Naive thymus-derived CD4-positive, alpha-beta T cell (primary cell): ENCODE results near the gene IFI6. TPM values are rescaled to one million over a fixed set of nuclear protein-coding genes. Genes with fewer than 3 reads are reported as not detected.

ENCODE experiments used
- ATAC-seq: fragments of 150-1000 bp; cut with Tn5 transposase; 2 replicates; pipeline ENCODE4 v1.10.0; 2021; ENCODE audit warnings: mild to moderate bottlenecking, moderate library complexity
- CTCF ChIA-PET: fragments of 350-600 bp; sonication (Branson Sonifier 250); formaldehyde crosslinking; loops from one replicate; lab custom pipeline; 2021; ENCODE audit warnings: antibody characterized with exemption; lab: Charles Lee
- POLR2A ChIA-PET: fragments of 350-600 bp; sonication (Branson Sonifier 250); formaldehyde crosslinking; loops from one replicate; lab custom pipeline; 2021; ENCODE audit warnings: antibody characterized with exemption, inconsistent platforms; lab: Charles Lee
- DNase-seq, 9 donors: peaks; one replicate each; pipeline versions ENCODE4 v3.0.0 to v3.0.0-alpha.2; 2020 to 2022; ENCODE audit warnings: mixed read lengths in 1 of 9
- H3K27ac ChIP-seq: one replicate; pipeline ENCODE4 v1.7.0; 2013; ENCODE audit warnings: mild to moderate bottlenecking, low read depth, low read length, moderate library complexity
- H3K27me3 ChIP-seq, 2 donors: one replicate each; pipeline ENCODE4 v1.7.0; 2013; ENCODE audit warnings: low read length in 2 of 2, mild to moderate bottlenecking in 2 of 2, moderate library complexity in 2 of 2; ENCODE audit not compliant: control insufficient read depth in 2 of 2, insufficient read depth in 2 of 2
- H3K36me3 ChIP-seq, 3 experiments: 1 replicate in 2 of 3; 2 replicates in 1 of 3; pipeline ENCODE4 v1.7.0; 2013; ENCODE audit warnings: low read length in 3 of 3, mild to moderate bottlenecking in 3 of 3, moderate library complexity in 1 of 3; ENCODE audit not compliant: insufficient read depth in 3 of 3, control insufficient read depth in 2 of 3
- H3K4me1 ChIP-seq, 2 donors: one replicate each; pipeline ENCODE4 v1.7.0; 2013; ENCODE audit warnings: low read length in 2 of 2, mild to moderate bottlenecking in 2 of 2, moderate library complexity in 1 of 2; ENCODE audit not compliant: control insufficient read depth in 2 of 2, insufficient read depth in 2 of 2
- H3K4me3 ChIP-seq: 2 replicates; pipeline ENCODE4 v1.7.0; 2013; ENCODE audit warnings: mild to moderate bottlenecking, low read length
- H3K9me3 ChIP-seq, 3 experiments: 1 replicate in 2 of 3; 2 replicates in 1 of 3; pipeline ENCODE4 v1.7.0; 2013; ENCODE audit warnings: low read length in 3 of 3; ENCODE audit not compliant: control insufficient read depth in 2 of 3
- H3K27ac Mint-ChIP-seq, 9 donors: one replicate each; pipeline ENCODE4 v1.8.0; 2020 to 2022; ENCODE audit warnings: mixed read lengths in 9 of 9, mild to moderate bottlenecking in 8 of 9, moderate library complexity in 5 of 9, inconsistent platforms in 2 of 9
- H3K27me3 Mint-ChIP-seq, 5 donors: one replicate each; pipeline ENCODE4 v1.8.0; 2021 to 2022; ENCODE audit warnings: mixed read lengths in 5 of 5, mild to moderate bottlenecking in 1 of 5
- H3K36me3 Mint-ChIP-seq, 5 donors: one replicate each; pipeline ENCODE4 v1.8.0; 2020 to 2022; ENCODE audit warnings: mixed read lengths in 5 of 5, mild to moderate bottlenecking in 3 of 5, inconsistent platforms in 1 of 5
- H3K4me1 Mint-ChIP-seq, 7 donors: one replicate each; pipeline ENCODE4 v1.8.0; 2020 to 2022; ENCODE audit warnings: mixed read lengths in 7 of 7, mild to moderate bottlenecking in 3 of 7, inconsistent platforms in 1 of 7
- H3K4me3 Mint-ChIP-seq, 10 donors: one replicate each; pipeline ENCODE4 v1.8.0; 2020 to 2022; ENCODE audit warnings: mild to moderate bottlenecking in 10 of 10, mixed read lengths in 10 of 10, moderate library complexity in 6 of 10, inconsistent platforms in 2 of 10
- H3K9me3 Mint-ChIP-seq, 11 donors: one replicate each; pipeline ENCODE4 v1.8.0; 2020 to 2022; ENCODE audit warnings: mixed read lengths in 11 of 11, mild to moderate bottlenecking in 4 of 11, inconsistent platforms in 1 of 11, moderate library complexity in 1 of 11
- intact Hi-C, 2 donors: fragments of 100-400 bp; cut with micrococcal nuclease; formaldehyde crosslinking; loops; one replicate each; pipeline ENCODE4 v1.15.1; 2023
- polyA plus RNA-seq, 2 donors: library from polyadenylated mRNA; unstranded; fragments of 300-500 nt; fragmentation: Illumina TruSeq; gene quantifications; one replicate each; pipeline ENCODE4 v1.2.3, GENCODE V29; 2021
- total RNA-seq, 6 experiments: library from RNA in 5 of 6; stranded (reverse) in 5 of 6; gene quantifications; 1 replicate in 5 of 6; 2 replicates in 1 of 6; pipeline ENCODE4 v1.2.3 and lab custom pipeline; 2021 to 2026

The IFI6 gene
- total and polyA plus RNA-seq, 7 experiments from 2014 or later: 24.7 to 266 (median 35.9) TPM

GRCh38 chr1:27635396-27636142 lies 36.4 kb downstream of the IFI6 start:
- Mint-ChIP-seq H3K36me3 (no peaks in the 10 kb centered on the region), H3K9me3 (no peaks in the 10 kb centered on the region), H3K27me3 (no peaks in the 10 kb centered on the region), H3K4me1 (peaks cover 37 to 76% (median 63%) of the 10 kb centered on the region in 7 donors), H3K4me3 (peak overlapping the region in 9 of 10 donors; percentile 48 to 82 (median 58)), H3K27ac (peak overlapping the region in 6 of 9 donors; percentile 46 to 83 (median 61))
- ChIA-PET POLR2A (no interaction called here), CTCF (interaction anchor here (0.6 kb wide), 1 partner anchor 686 kb away, joined by 3 read pairs; no protein-coding TSS in a partner anchor)
- Histone ChIP-seq H3K27me3 (no peaks in the 10 kb centered on the region), H3K9me3 (no peaks in the 10 kb centered on the region), H3K4me3 (no peak overlapping the region), H3K36me3 (no peaks in the 10 kb centered on the region), H3K27ac (no peak overlapping the region), H3K4me1 (peaks cover 38 to 52% of the 10 kb centered on the region in 2 donors)
- DNase-seq (no peak), ATAC-seq (no peak)
- intact Hi-C loops: no loop called here

- H3K27me3 ChIP-seq: no peaks in the 10 kb centered on the region
- intact Hi-C loops: loop anchor here in 1 of 2 donors (1.0 kb wide), 1 partner anchor 25 kb away; no protein-coding TSS in a partner anchor
- H3K4me3 ChIP-seq: peak within 1 kb of the TSS; percentile 50
- peak within 1 kb of the TSS; percentile 51 for H3K27ac ChIP-seq
- ATAC-seq (peak; percentile 34), DNase-seq (no peak)
- H3K36me3 Mint-ChIP-seq: no peaks in the 10 kb centered on the region
- peaks cover 37 to 79% (median 65%) of the 10 kb centered on the region in 7 donors for H3K4me1 Mint-ChIP-seq
- peak within 1 kb of the TSS; percentile 46 to 84 (median 67) for H3K27ac Mint-ChIP-seq
- peaks cover 38 to 52% of the 10 kb centered on the region in 2 donors for H3K4me1 ChIP-seq
- peak within 1 kb of the TSS; percentile 36 to 82 (median 74) for H3K4me3 Mint-ChIP-seq
- ChIA-PET POLR2A (interaction anchor here (1.3 kb wide), 1 partner anchor 12 kb away, joined by 3 read pairs; no protein-coding TSS in a partner anchor), CTCF (no interaction called here)
- no peaks in the 10 kb centered on the region for H3K27me3 Mint-ChIP-seq
- H3K9me3 ChIP-seq: no peaks in the 10 kb centered on the region
- no peaks in the 10 kb centered on the region for H3K36me3 ChIP-seq
- H3K9me3 Mint-ChIP-seq: no peaks in the 10 kb centered on the region
Measured at GRCh38 chr1:27634985-27635367, 37.0 kb downstream of the IFI6 start, which contains the start of gene FGR. Gene FGR (minus strand): TSS chr1:27635185. CDS start chr1:27623916, 11,269 bp downstream.

GRCh38 chr1:27634177-27634984 lies 37.6 kb downstream of the IFI6 start:
- Mint-ChIP-seq H3K27me3 (no peaks in the 10 kb centered on the region), H3K36me3 (no peaks in the 10 kb centered on the region), H3K27ac (peak overlapping the region; percentile 27 to 84 (median 60)), H3K9me3 (no peaks in the 10 kb centered on the region), H3K4me1 (peaks cover 43 to 81% (median 69%) of the 10 kb centered on the region in 7 donors), H3K4me3 (peak overlapping the region; percentile 36 to 82 (median 74))
- Histone ChIP-seq H3K4me1 (peaks cover 38 to 52% of the 10 kb centered on the region in 2 donors), H3K4me3 (peak overlapping the region; percentile 50), H3K9me3 (no peaks in the 10 kb centered on the region), H3K27ac (peak overlapping the region; percentile 51), H3K27me3 (no peaks in the 10 kb centered on the region), H3K36me3 (no peaks in the 10 kb centered on the region)
- ChIA-PET CTCF (no interaction called here), POLR2A (interaction anchor here (1.3 kb wide), 1 partner anchor 11 kb away, joined by 3 read pairs; no protein-coding TSS in a partner anchor)
- peak in 6 of 9 donors; percentile 27 to 79 (median 34) for DNase-seq
- intact Hi-C loops: loop anchor here in 1 of 2 donors (1.0 kb wide), 1 partner anchor 26 kb away; no protein-coding TSS in a partner anchor
- ATAC-seq: peak; percentile 27

GRCh38 chr1:27633640-27634176 lies 38.3 kb downstream of the IFI6 start:
- H3K9me3 ChIP-seq: no peaks in the 10 kb centered on the region
- H3K27me3 Mint-ChIP-seq: no peaks in the 10 kb centered on the region
- H3K9me3 Mint-ChIP-seq: no peaks in the 10 kb centered on the region
- DNase-seq: no peak
- H3K4me1 ChIP-seq: peaks cover 45 to 56% of the 10 kb centered on the region in 2 donors
- no peaks in the 10 kb centered on the region for H3K36me3 ChIP-seq
- ChIA-PET CTCF (no interaction called here), POLR2A (interaction anchor here (1.0 to 2.1 kb wide), 4 partner anchors 9 to 25 kb away, joined by 3 to 5 read pairs (median 4); no protein-coding TSS in a partner anchor)
- no peaks in the 10 kb centered on the region for H3K27me3 ChIP-seq
- peak overlapping the region in 8 of 9 donors; percentile 47 to 84 (median 74) for H3K27ac Mint-ChIP-seq
- intact Hi-C loops: loop anchor here (1.0 kb wide), 2 partner anchors 15 to 27 kb away; no protein-coding TSS in a partner anchor
- peak overlapping the region; percentile 61 to 82 (median 78) for H3K4me3 Mint-ChIP-seq
- no peaks in the 10 kb centered on the region for H3K36me3 Mint-ChIP-seq
- H3K4me1 Mint-ChIP-seq: peaks cover 49 to 81% (median 71%) of the 10 kb centered on the region in 7 donors
- ATAC-seq: no peak
- H3K27ac ChIP-seq: peak overlapping the region; percentile 51
- peak overlapping the region; percentile 50 for H3K4me3 ChIP-seq

GRCh38 chr1:27633298-27633610 lies 38.7 kb downstream of the IFI6 start:
- no peaks in the 10 kb centered on the region for H3K27me3 ChIP-seq
- H3K4me3 ChIP-seq: peak overlapping the region; percentile 50
- ATAC-seq (no peak), DNase-seq (no peak)
- intact Hi-C loops: loop anchor here in 1 of 2 donors (1.0 kb wide), 1 partner anchor 15 kb away; no protein-coding TSS in a partner anchor
- Mint-ChIP-seq H3K36me3 (no peaks in the 10 kb centered on the region), H3K27ac (peak overlapping the region in 8 of 9 donors; percentile 30 to 84 (median 78)), H3K9me3 (no peaks in the 10 kb centered on the region), H3K4me3 (peak overlapping the region; percentile 61 to 82 (median 78)), H3K27me3 (no peaks in the 10 kb centered on the region), H3K4me1 (peaks cover 51 to 83% (median 74%) of the 10 kb centered on the region in 7 donors)
- no peaks in the 10 kb centered on the region for H3K9me3 ChIP-seq
- ChIA-PET POLR2A (interaction anchor here (1.0 to 2.1 kb wide), 3 partner anchors 10 to 26 kb away, joined by 3 to 5 read pairs (median 4); no protein-coding TSS in a partner anchor), CTCF (no interaction called here)
- peaks cover 48 to 60% of the 10 kb centered on the region in 2 donors for H3K4me1 ChIP-seq
- no peaks in the 10 kb centered on the region for H3K36me3 ChIP-seq
- H3K27ac ChIP-seq: peak overlapping the region; percentile 51
